ENCODE measurements around the gene FERMT3. TPM values are rescaled to one million over a fixed set of nuclear protein-coding genes. Genes with fewer than 3 reads are reported as not detected.

FERMT3 gene
- total RNA-seq, 6 experiments from 2014 or later = 5.1 to 17.3 (median 8.1) TPM

DNA sequence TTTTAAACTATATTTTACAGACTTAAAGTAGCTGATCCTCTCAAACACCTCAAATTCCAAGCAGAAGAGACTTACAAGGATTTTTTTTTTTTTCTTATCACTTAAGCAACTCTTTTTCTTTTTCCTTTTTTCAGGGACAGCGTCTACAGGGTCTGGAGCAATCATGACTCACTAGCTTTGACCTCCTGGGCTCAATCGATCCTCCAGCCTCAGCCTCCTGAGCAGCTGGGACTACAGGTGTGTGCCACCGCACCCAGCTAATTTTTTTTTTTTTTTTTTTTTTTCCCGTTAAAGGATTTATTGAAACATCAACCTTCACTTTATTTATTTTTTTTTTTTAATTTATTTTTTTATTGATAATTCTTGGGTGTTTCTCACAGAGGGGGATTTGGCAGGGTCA is 36.1 kb upstream of the FERMT3 start:
- intact Hi-C loops (cut with DNase I) = no loop called here
- no peaks in the 10 kb centered on the region for H3K27me3 ChIP-seq
- H3K4me3 ChIP-seq = no peak overlapping the region
- no peaks in the 10 kb centered on the region for H3K36me3 ChIP-seq
- no peak for ATAC-seq
- 85% methylated on average over 4 of the region's 4 CpGs for WGBS (ENCODE audit: insufficient coverage, low coverage, low lambda C conversion rate, missing lambda C conversion rate)
- no peak overlapping the region for H3K27ac ChIP-seq
- TF ChIP-seq POLR2A (IDR thresholded peaks at IDR 0.05) (no peak), CTCF (IDR thresholded peaks at IDR 0.05) (no peak)
- no peak for DNase-seq
- H3K4me1 ChIP-seq = no peaks in the 10 kb centered on the region
- no peaks in the 10 kb centered on the region for H3K9me3 ChIP-seq

DNA sequence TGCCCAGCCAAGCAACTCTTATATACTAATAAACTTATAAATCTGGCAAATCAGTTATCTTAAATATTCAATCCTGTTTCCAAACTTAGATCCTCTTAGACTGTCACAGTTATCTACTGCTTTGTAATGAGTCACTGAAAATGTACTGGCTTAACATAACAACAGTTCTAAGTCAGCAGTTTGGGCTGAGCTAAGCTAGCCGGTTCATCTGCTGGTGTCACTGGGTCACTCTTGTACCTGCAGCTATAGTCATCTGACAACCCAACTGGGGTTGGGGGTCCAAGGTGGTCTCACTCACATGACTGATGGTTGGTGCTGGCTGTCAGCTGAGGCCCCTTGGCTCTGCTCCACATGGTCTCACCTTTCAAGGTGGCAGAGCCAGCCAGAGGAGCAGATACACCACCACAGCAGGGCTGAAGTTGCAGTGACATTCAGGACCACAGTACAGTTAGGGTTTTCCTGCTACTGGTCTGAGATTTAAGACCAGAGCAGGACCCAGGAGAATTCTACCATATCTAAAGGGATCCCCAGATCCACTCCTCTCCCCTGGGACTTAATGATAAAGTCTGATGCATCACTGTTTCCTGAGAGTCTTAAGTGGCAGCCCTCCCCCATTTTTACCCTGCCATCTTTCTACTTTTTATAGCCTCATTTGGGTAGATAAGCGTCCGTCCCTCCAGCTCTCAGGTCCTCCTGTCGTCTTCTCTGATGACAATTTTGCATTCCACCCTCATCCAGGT is 32.7 kb upstream of the FERMT3 start:
- Histone ChIP-seq H3K36me3 (no peaks in the 10 kb centered on the region), H3K4me3 (no peak overlapping the region), H3K27ac (no peak overlapping the region), H3K9me3 (no peaks in the 10 kb centered on the region), H3K4me1 (no peaks in the 10 kb centered on the region), H3K27me3 (no peaks in the 10 kb centered on the region)
- TF ChIP-seq CTCF (IDR thresholded peaks at IDR 0.05) = no peak
- TF ChIP-seq POLR2A (IDR thresholded peaks at IDR 0.05) = no peak
- ATAC-seq (no peak), DNase-seq (no peak)
- intact Hi-C loops (cut with DNase I) = no loop called here
- WGBS (ENCODE audit: insufficient coverage, low coverage, low lambda C conversion rate, missing lambda C conversion rate) = 71% methylated on average over 4 of the region's 4 CpGs

GRCh38 chr11:64176751-64177150 is 29.8 kb upstream of the FERMT3 start:
- no peak for TF ChIP-seq CTCF (IDR thresholded peaks at IDR 0.05)
- no peak for TF ChIP-seq POLR2A (IDR thresholded peaks at IDR 0.05)
- Histone ChIP-seq H3K4me1 (no peaks in the 10 kb centered on the region), H3K9me3 (no peaks in the 10 kb centered on the region), H3K27ac (no peak overlapping the region), H3K27me3 (no peaks in the 10 kb centered on the region), H3K4me3 (no peak overlapping the region), H3K36me3 (no peaks in the 10 kb centered on the region)
- DNase-seq = no peak
- WGBS (ENCODE audit: insufficient coverage, low coverage, low lambda C conversion rate, missing lambda C conversion rate) = 86% methylated on average over 5 of the region's 8 CpGs
- ATAC-seq = no peak
- intact Hi-C loops (cut with DNase I) = no loop called here

DNA sequence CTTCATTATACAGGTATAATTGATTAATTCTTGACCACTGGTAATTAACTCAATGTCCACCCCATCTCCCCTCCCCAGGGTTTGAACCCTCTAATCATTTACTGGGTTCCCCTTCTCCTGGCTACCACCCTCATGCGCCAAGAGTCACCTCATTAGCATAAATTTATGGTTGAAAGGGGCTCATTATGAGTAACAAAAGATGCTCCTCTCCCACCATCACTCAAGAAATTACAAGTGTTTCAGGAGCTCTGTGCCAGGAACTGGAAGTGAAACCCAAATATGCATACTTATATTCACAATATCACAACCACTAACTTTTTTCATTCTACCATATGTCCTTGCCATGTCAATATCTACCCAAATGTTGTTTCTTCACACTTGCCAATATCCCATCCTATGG is 28.3 kb upstream of the FERMT3 start:
- H3K27ac ChIP-seq = no peak overlapping the region
- H3K27me3 ChIP-seq = no peaks in the 10 kb centered on the region
- no peak for DNase-seq
- no peak overlapping the region for H3K4me3 ChIP-seq
- no peaks in the 10 kb centered on the region for H3K4me1 ChIP-seq
- TF ChIP-seq POLR2A (IDR thresholded peaks at IDR 0.05) (no peak), CTCF (IDR thresholded peaks at IDR 0.05) (no peak)
- no peak for ATAC-seq
- WGBS (ENCODE audit: insufficient coverage, low coverage, low lambda C conversion rate, missing lambda C conversion rate) = no CpG with 5 or more reads among the region's 1 CpG
- H3K9me3 ChIP-seq = no peaks in the 10 kb centered on the region
- intact Hi-C loops (cut with DNase I) = no loop called here
- no peaks in the 10 kb centered on the region for H3K36me3 ChIP-seq
